NCI-H1092 (cell line): ENCODE results near the gene TMEM120B.
"Not testable (repeated sequence)": the region's sequence is repeated elsewhere in the genome, so short reads cannot be mapped to it uniquely, and the experiment has no call there.

Experiments used
- DNase-seq: peaks from one replicate; lab custom pipeline; 2025; lab: John Stamatoyannopoulos, UW

The TMEM120B gene

DNA sequence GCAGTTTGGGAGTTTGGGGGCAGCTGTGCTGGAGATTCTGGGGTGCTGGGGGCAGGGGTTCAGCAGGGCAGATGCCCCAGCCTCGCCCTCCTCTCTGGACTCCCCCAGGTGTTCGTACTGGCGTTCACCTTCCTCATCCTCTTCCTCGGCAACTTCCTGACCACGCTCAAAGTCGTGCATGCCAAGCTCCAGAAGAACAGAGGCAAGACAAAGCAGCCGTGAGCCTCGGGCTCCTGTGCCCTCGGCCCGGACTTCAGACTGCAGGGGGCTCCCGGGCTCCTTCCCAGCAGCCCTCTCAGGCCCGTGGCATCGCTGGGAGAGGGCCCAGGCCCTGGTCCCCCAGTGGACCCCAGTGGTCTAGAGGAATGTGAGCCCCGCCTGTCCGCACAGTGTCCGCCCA is 62.9 kb downstream of the TMEM120B start:
- DNase-seq: no peak

DNA sequence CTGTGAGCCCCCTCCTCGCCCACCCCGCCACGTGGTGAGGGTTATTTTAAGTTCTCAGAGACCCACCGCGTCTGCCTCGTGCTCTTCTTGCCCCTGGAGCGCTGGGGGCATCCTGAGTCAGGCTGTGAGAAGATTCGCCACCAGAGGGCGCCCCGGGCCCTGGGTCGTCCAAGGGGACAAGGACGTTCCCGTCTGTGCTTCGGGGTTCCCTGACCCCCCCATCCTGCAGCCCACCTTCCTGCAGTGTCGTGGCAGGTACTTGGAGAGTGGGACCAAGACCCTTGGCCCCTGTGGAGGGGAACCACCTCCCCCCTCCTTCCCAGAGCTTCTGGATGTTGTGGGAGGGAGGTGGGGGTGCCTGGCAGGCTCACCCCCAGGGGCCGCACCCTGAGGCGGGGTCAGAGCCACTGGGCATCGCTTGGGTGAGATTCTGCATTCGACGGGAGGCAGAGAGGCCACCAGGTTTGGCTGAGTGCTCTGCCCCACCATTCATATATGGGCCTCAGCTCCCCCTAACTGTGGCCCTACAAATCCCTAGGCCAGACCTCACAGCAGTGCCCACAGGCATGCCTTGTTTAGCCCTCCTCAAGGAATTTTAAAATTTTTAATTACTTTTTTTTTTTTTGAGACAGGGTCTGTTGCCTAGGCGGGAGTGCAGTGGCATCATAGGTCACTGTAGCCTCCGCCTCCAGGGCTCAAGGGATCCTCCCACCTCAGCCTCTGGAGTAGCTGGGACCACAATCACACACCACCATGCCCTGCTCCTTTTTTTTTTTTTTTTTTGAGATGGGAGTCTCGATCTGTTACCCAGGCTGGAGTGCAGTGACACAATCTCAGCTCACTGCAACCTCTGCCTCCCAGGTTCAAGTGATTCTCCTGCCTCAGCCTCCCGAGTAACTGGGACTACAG is 63.9 kb downstream of the TMEM120B start:
- DNase-seq: no peak

DNA sequence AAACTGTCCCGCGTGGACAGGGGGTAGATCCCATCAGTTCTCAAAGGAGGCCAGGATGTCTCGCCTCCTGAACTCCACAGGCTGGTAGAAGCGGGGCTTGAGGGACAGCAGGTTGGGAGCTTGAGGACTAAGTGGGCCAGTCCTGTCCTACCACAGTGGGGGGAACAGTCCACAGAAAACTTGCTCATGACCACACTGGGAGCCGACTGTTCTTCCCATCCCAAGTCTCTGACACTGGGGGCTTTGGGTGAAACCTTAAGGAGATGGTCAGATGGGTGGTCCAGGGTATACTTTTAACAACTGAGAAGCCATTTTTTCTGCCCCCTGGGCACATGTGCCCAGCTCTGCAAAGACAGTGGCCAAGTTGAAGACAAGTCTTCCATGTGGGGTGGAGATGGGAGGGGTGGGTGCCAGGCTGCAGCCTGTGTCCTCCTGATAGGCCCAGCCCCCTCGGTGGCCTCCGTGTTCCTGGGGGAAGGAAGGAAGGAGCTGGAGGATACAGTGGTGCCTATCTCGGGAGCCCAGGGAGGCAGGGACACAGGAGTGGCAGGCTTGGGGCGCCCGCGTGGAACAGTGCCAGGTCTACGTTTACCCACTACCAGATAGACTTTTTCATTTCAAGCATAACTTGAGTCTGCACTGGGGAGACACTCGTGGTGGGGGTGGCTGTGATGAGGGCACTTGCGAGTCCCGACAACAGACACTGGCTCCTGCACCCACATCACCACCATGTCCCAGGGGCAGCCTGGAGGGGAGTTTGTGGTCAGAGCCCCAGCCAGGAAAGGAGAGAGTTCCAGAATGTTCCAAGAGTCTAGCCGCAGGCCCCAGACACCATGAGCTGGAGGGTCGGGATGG is 66.2 kb downstream of the TMEM120B start:
- DNase-seq: no peak

DNA sequence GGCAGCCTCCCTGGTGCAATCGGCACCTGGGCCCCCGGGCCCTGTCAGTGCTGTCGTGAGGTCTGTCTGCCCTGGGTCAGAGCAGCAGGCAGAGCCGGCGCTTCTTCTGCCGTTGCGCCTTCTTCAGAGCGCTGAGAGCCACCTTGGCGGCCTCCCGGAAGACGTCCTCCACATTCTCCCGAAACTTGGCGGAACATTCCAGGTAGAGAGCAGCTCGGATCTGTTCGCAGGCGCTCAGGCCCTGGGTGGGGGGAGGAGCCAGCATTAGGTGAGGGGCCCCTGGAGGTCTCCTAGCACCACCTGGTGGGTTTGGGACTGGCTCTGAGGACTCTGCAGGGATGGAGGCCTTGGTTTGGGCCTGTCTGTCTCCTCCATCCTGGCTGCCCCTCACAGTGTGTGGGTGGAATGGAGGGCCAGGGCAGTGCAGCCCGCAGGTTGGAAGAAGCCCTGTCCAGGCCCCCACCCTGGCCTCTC is 66.9 kb downstream of the TMEM120B start:
- DNase-seq: no peak

DNA sequence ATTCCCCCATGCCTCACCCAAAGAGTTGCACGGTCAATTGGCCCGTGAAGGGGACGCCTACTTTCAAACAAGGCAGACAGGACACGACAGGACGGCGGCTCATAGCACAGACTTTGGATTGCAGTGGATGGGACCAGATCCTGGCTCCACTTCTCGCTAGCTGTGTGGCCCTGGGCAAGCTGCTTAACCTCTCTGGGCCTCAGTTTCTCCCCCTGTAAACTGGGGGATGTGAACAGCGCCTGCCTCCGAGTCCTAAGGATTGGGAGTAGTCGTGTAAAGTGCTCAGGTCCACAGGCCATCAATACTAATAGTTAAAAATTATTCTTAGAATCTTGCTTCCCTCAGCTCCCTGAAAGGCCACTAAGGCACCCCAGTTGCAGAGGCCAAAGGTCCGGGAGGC is 67.9 kb downstream of the TMEM120B start:
- DNase-seq: no peak

DNA sequence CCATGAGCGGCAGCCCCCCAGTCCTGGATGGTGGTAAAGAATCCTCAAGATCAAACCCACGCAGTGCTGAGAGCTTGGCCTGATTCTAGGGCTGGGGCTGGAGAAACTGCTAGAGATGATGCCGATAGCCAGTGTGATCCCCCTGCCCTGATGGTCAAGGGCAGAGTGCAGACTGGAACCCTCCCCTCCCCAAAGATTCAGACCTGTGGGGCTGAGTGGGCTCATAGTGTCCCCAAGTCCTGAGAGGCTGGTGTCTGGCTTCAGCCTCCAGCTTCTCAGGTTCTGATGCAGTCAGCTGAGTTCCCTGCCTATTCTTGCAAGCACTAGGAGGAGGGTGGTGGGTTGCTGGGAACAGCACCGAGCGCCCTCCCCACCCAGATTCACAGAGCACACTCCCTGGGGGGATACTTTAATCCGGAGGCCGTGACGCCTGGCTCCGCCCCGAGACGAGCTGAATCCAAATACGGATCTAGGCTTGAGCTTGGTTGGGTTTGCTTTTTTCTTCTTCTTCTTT is 69.0 kb downstream of the TMEM120B start:
- no peak for DNase-seq

DNA sequence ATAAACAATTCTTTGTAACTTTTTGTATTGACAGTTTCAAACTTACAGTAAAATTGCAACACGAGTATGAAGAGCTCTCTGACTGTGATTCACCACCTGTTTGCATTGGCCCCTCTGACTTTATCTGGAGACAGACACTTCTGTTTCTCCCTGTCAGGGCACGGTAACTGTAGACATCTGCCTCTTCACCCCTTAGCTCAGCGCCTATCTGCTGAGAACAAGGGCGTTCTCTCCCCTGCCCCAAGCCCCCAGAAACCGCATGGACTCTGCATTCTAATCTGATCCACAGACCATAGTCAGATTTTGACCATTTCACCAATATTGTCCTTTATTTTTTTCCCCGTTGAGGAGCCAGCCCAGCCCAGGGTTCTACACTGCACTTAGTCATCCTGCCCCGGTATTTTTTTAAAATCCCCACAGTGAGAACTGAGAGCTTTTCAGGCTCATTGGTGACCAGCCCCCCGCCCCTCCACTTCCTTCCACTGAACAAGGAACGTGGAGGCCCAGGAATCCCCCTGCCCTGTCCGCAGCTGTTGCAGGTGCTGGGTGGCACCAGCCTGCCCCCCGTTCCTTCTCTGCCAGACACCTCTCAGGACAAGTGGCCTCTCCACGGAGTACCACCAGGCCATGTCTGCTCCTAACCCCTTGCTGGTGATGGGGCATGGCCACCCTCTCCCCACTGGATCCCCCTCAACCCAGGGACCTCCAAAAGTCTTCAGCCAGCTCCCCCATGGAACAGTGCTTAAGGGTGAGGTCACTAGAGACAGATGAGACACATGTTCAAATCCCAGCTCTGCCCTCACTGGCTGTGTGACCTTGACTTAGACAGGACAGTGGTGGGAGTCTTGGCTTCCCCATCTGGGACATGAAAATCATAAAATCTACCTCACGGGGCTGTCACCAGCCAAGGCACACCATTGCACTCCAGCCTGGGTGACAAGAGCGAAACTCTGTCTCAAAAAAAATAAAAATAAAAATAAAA is 69.7 kb downstream of the TMEM120B start:
- DNase-seq: no peak

DNA sequence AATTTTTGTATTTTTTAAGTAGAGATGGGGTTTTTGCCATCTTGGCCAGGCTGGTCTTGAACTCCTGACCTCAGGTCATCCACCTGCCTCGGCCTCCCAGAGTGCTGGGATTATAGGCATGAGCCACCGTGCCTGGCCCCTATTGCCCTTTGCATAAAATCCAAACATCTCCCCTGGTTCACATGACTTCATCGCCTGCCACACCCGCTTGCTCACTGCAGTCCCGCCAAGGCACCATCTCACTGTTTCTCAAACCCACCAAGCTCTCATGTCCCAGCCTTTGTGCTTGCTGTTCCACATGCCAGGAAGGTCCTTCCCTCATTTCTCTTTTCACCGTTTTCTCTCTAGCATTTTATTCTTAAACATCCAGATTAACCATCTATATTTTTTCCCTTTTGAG is 71.2 kb downstream of the TMEM120B start:
- DNase-seq: no peak

DNA sequence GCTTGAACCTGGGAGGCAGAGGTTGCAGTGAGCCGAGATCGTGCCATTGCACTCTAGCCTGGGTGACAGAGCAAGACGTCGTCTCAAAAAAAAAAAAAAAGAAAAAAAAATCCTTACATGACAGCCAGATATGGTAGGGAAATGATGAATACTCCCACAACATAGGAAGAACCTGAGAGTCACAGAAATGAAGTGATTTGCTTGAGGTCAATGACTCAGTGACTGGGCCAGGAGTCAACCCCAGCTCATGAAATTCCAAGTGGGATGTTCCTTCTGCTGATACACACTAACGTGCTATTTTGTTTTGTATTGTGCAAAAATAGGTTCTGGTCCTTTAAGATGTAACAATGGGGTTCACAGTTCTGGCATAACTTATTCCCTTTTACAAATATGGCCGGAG is 71.9 kb downstream of the TMEM120B start:
- DNase-seq: no peak

DNA sequence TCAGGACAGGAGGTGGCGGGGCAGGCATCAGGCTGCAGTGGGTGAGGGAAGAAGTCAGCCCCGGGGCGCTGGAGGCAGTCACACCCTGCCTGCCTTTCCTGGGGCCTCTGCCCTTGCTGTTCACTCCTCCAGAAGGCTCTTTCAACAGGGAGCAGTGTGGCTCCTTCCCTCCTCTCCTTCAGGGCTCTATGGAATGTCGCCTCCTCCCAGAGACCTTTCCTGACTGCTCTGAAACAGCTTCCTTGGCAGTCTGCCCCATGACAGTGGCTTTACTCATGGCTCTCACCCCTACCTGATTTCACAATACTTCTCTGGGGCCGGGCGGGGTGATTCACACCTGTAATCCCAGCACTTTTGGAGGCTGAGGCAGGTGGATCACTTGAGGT is 73.9 kb downstream of the TMEM120B start:
- no peak for DNase-seq

DNA sequence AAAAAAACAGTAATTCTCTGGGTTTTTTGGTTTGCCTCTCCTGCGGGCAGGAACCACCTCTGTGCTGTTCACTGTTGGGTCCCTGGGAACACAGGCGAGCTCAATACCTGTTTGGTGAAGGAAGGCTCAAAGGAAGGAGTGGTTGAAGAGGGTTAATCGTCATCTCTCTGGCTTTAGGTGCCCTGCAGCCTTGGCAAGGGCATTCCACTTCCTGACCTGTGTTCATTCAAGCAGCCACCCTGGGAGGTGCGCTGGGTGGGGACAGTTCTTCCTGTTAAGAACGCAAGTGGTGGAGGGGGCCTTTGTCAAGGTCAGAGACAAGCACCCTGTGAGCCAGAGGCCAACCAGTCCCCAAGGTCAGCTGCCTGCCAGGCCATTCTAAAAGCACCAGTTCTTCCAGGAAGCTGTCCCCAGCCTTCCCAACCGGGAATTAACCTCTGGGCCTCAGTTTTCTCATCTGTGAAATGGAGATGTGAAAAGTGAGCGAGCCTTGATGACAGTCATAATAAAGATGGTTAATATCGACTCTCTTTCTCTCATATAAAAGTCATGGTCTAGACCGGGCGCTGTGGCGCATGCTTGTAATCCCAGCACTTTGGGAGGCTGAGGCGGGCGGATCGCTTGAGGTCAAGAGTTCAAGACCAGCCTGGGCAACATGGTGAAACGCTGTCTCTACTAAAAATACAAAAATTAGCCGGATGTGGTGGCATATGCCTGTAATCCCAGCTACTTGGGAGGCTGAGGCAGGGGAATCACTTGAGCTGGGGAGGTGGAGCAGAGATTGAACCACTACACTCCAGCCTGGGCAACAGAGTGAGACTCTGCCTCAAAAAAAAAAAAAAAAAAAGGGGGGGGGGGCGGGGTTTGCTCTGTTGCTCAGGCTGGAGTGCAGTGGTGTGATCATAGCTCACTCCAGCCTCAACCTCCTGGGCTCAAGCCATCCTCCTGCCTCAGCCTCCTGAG is 74.8 kb downstream of the TMEM120B start:
- DNase-seq: no peak

DNA sequence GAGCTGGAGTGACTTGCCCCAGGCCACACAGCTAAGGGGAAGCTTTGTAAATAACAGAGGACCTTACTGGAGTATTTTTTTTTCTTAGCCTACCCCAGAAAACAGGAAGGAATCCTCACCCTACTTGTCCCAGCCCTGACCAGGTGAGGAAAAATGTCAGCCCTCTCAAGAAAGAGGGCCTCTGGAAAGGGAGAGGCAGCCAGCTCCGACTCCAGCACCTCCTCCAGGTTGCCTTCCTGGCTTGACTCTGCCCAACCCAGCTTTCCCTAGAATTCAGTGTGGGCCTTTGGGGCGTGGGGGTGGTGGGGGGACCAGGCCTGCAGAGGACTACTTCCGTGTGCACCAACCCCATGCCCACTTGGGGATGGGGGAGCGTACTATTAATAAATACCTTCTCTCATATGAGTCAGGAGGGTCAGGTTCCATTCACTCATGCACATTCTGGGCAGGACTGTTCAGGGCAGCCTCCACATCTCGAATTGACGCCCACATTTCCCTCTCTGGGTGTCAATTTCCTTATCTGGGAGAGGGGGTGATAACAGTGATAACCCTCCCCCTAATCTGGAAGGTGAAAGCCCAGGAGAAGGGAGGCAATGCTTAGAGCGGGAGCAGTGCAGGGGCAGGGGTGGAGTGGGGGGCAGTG is 75.7 kb downstream of the TMEM120B start:
- no peak for DNase-seq

DNA sequence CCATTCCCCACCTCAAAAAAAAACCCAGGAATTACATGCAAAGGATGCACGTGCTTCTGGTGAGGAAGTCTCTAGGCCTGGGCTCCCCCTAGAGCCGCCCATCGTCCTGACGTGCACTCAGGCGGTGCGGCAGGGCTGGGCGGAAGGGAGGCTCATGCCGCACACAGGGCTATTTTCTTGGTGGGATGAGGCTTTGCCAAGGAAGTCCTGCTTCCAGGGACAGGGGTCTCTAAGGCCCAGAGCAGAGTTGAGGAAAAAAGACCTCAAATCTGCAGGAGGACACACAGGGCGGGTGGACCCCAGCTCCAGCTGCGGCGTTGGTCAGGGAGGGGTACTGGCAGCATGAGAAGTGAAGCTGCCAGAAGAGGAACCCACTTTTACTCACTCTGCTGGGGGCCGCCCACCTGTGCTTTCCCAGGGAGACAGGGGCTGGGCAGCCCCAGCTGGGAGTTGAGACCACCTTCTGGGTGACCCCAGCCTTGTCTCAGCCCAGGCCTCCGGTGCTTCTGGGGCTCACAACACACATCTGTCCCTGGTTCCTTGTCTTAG is 76.8 kb downstream of the TMEM120B start:
- no peak for DNase-seq

DNA sequence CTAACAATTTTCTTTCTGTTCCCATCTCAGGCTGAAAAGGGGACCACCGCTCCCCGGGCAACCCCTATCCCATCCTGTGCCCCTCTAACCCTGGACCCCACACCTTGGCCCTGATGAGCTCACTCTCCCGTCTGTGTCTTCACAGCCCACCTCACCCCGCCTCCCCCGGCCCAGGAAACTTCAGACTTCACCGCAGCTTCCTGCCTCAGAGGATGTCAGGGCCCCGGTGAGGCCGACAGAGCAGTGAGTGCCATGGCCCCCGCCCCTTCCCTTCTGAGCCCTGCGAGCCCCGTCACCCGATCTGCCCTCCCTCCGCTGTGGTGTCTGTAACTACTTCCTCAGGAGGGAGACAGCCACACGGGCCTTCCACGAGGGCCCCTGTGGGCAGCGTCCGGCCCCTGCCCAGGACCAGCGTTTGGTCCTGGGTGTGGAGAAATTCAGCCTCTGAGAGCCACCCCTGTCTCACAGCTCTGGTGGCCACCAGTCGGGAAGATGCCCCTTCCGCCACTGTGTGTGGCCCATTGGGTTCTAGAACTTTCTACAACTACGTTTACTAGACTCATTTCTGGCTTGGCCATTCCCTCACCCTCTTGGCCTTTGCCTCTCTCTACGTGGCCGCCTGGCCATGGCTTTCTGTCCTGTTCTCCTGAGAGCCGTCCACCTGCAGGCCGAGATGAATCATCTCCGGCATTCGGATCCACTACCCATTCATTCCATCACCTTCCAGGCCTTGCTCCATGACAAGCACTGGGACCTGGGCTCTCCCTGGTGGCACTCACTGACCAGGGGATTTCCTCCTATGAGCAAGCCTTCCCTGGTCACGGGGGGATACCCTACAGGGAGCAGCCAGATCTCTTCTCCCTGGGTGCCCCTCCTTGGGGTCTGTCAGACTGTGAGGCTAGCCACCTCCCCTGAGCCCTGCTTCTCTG is 77.5 kb downstream of the TMEM120B start:
- DNase-seq: no peak

DNA sequence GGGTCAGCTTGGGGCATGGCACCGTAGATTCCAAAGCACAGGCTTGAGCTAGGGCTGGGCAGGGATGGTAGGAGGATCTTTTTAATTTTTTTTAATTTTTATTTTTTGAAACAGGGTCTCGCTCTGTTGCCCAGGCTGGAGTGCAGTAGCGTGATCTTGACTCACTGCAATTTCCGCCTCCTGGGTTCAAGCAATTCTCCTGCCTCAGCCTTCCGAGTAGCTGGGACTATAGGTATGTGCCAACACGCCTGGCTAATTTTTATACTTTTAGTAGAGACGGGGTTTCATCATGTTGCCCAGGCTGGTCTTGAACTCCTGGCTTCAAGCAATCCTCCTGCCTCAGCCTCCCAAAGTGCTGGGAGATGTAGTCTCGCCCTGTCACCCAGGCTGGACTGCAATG is 78.2 kb downstream of the TMEM120B start:
- DNase-seq: not testable (repeated sequence)

DNA sequence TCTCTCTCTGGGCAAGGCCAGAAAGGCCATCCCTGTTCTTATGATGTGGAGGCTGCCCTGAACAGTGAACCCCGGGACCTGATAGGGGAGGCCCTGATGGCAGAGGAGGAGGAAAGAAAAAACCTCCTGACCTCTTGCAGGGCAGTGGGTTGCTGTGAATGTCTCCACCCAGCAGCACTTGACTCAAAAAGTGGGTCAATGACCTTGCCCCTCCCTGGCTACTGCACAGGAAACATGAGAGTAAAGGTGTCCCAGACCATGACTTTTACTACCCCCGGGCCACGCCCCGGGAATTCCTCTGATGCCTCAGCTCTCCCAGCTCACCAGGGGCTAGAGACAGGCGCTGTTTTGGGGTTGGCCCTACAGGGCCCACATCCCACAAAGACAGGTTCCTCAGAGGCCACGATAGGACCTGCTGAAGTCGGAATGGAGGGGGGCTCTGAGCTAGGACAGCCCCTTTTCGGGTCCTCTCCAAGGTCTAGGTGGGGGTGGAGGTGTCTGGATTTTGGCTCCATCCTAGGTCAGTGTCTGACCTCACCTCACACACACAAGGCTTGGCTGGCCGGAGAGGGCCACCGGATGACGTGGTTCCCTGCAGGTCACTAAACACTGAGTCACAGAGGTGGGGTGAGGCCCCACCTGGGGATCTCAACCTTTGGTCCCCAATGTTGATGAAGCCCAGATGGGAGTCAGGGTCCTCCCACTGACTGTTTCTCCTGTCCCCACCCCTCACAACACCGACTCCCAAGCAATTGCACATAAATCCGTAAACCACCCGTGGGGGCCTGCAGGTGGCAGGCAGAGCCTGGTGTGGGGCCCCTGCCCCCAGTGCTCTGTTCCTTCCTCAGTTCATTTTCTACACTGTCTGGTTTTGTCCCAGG is 79.4 kb downstream of the TMEM120B start:
- no peak for DNase-seq
